ENCODE measurements around the gene OTUD5.

GRCh38 chrX:48897157-48897624, 60.2 kb downstream of the OTUD5 start:
- TF ChIP-seq CTCF (IDR thresholded peaks at IDR 0.05): no peak
- TF ChIP-seq POLR2AphosphoS5 (IDR thresholded peaks at IDR 0.05; ENCODE audit: insufficient read depth in 1 of 2, low read depth in 1 of 2): no peak
- no peak for TF ChIP-seq POLR2A (IDR thresholded peaks at IDR 0.05)
